ENCODE data around the gene NANS. TPM values are rescaled to one million over a fixed set of nuclear protein-coding genes. Genes with fewer than 3 reads are reported as not detected.
"Not testable (repeated sequence)": the region's sequence is repeated elsewhere in the genome, so short reads cannot be mapped to it uniquely, and the experiment has no call there.

The NANS gene
- total and polyA plus RNA-seq, 9 donors, result 30.4 to 46.3 (median 35.5) TPM

DNA sequence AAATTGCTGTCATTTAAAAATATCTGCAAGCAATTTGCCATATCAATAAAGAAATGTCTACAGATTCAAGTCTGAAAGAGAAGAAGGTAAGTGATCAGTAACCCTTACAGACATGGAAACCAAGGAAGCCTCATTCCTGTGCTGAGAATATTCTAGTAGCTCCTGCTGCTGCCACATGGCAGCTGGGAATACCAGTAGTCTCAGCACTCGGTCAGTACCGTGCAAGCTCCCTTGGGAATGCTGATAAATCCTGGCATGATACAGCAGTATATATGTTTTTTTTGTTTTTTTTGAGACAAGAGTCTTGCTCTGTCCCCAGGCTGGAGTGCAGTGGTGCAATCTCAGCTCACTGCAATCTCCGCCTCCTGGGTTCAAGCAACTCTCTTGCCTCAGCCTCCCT, 27.9 kb downstream of the NANS start:
- peaks cover 7% of the 10 kb centered on the region for H3K4me1 ChIP-seq (ENCODE audit: control insufficient read depth, insufficient read depth, low read length)
- H3K27me3 ChIP-seq (ENCODE audit: control insufficient read depth, insufficient read depth, low read length), result peaks cover 3% of the 10 kb centered on the region
- peaks cover 36% of the 10 kb centered on the region for H3K36me3 ChIP-seq (ENCODE audit: control insufficient read depth, insufficient read depth, low read length)
- H3K27ac ChIP-seq (ENCODE audit: low read length), result no peak overlapping the region
- DNase-seq, result no peak
- H3K9me3 ChIP-seq (replicated peaks; ENCODE audit: control insufficient read depth, low read depth, low read length), result no peaks in the 10 kb centered on the region
- no peak overlapping the region for H3K4me3 ChIP-seq (ENCODE audit: low read length)
- WGBS (ENCODE audit: insufficient coverage), result 37% methylated on average over 2 of the region's 3 CpGs

DNA sequence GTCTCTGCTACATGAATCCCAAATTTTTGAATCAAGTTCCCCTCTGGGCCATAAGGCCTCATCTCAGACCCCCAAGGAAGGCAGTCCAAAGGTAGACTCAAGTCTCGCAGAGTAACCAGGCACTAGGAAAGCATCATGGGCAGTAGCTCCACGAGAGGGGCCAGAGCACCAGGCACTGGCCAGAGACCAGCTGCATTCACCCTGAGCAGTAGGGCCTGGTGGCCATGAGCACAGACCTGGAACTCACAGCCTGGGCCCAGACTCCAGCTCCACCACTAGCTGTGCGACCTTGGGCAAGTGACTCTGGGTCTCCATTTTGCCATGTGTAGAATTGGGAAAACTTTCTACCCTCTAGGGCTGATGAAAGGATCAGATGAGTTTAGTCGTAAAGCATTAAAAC, 28.5 kb downstream of the NANS start:
- Histone ChIP-seq H3K36me3 (ENCODE audit: control insufficient read depth, insufficient read depth, low read length) (peaks cover 33% of the 10 kb centered on the region), H3K9me3 (replicated peaks; ENCODE audit: control insufficient read depth, low read depth, low read length) (no peaks in the 10 kb centered on the region), H3K27ac (ENCODE audit: low read length) (no peak overlapping the region), H3K4me1 (ENCODE audit: control insufficient read depth, insufficient read depth, low read length) (peaks cover 7% of the 10 kb centered on the region), H3K27me3 (ENCODE audit: control insufficient read depth, insufficient read depth, low read length) (peaks cover 6% of the 10 kb centered on the region), H3K4me3 (ENCODE audit: low read length) (no peak overlapping the region)
- 64% methylated on average over 2 of the region's 4 CpGs for WGBS (ENCODE audit: insufficient coverage)
- no peak for DNase-seq

DNA sequence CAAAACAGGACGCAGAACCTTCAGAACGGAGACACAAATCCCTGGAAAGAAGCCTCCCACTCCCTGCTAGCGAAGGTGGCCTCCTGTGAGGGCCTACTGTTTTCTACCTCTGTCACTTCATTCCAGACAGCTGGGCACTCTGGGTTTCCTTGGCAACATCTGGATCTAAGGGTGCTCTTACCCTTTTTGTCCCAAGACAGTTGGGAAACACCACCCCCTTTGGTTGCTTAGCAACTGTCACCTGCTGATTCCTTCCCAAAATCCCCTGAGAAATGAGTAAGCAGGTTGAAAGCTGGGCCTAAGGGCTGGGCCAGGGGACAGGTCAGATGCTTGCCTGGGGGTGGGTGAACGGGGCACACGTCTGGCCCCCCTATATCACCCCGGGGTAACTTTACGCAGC, 29.4 kb downstream of the NANS start:
- H3K27me3 ChIP-seq (ENCODE audit: control insufficient read depth, insufficient read depth, low read length), result peaks cover 6% of the 10 kb centered on the region
- peaks cover 7% of the 10 kb centered on the region for H3K4me1 ChIP-seq (ENCODE audit: control insufficient read depth, insufficient read depth, low read length)
- no peak overlapping the region for H3K4me3 ChIP-seq (ENCODE audit: low read length)
- DNase-seq, result no peak
- H3K9me3 ChIP-seq (replicated peaks; ENCODE audit: control insufficient read depth, low read depth, low read length), result no peaks in the 10 kb centered on the region
- peaks cover 27% of the 10 kb centered on the region for H3K36me3 ChIP-seq (ENCODE audit: control insufficient read depth, insufficient read depth, low read length)
- WGBS (ENCODE audit: insufficient coverage), result 56% methylated on average over 7 of the region's 7 CpGs
- H3K27ac ChIP-seq (ENCODE audit: low read length), result no peak overlapping the region

DNA sequence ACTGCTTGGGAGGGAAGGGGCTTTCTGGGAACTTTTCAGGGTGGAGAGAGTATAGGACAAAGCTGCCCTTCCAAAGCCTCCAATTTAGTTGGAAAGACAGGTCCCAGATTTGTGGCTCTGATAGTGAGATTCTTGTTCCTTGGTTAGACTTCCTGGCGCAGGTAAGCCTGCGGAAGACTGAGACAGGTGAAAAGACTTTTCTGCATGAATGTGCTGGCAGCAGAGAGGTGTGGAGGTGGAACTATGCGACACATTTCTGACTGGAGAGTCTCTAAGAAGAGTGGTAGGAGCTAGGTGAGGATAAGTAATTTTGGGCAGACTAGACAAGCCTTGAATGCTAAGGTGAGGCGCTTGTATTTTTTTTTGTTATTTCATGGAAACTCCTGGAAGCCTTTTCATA, 29.9 kb downstream of the NANS start:
- H3K4me3 ChIP-seq (ENCODE audit: low read length), result no peak overlapping the region
- WGBS (ENCODE audit: insufficient coverage), result 98% methylated on average over 4 of the region's 4 CpGs
- H3K36me3 ChIP-seq (ENCODE audit: control insufficient read depth, insufficient read depth, low read length), result peaks cover 22% of the 10 kb centered on the region
- no peak overlapping the region for H3K27ac ChIP-seq (ENCODE audit: low read length)
- DNase-seq, result no peak
- H3K4me1 ChIP-seq (ENCODE audit: control insufficient read depth, insufficient read depth, low read length), result peaks cover 7% of the 10 kb centered on the region
- peaks cover 6% of the 10 kb centered on the region for H3K27me3 ChIP-seq (ENCODE audit: control insufficient read depth, insufficient read depth, low read length)
- no peaks in the 10 kb centered on the region for H3K9me3 ChIP-seq (replicated peaks; ENCODE audit: control insufficient read depth, low read depth, low read length)

DNA sequence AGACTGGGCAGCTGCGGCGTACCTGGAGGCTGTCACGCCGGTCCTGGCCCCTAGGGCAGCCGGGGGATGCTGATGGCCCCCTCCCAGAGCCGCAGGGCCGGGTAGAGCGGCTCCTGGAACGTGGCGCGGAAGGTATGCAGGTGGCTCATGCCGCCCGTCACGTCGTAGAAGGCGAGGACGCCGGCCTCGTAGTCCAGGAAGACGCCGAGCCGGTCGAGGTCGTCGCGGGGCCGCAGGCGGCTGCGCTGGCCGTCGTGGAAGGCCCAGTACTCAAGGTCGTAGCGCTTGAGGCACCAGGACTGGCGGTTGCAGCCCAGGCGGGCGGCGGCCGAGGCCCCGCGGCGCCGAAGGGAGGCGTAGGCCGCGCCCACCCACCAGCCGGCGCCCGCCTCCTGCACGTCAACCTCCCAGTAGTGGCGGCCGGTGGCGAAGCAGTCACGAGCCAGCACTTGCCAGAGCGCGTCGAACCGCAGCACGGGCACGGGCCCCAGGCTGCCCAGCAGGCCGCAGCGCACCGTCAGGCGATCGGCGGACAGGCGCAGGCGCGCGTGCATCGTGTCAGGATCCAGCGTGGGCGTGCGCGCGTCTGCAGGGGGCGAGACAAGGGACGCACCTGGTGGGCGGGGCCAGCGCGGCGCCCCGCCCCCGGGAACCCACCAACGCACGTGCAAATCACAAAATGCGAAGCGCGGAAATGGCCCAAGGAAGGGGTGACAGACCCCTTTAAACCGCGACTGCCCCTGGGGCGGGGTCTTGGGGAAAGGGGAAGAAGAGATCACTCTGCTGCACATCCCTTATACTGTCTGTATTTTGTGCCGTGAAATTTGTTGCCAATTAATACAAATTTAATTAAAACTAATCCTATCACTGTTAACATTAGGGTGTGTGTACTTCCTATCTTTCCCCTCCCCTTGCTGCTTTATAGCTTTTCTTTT, 31.2 kb downstream of the NANS start:
- Histone ChIP-seq H3K27me3 (ENCODE audit: control insufficient read depth, insufficient read depth, low read length) (peaks cover 14% of the 10 kb centered on the region), H3K9me3 (replicated peaks; ENCODE audit: control insufficient read depth, low read depth, low read length) (no peaks in the 10 kb centered on the region), H3K4me1 (ENCODE audit: control insufficient read depth, insufficient read depth, low read length) (peaks cover 7% of the 10 kb centered on the region), H3K4me3 (ENCODE audit: low read length) (peak overlapping the region; percentile 15), H3K27ac (ENCODE audit: low read length) (no peak overlapping the region), H3K36me3 (ENCODE audit: control insufficient read depth, insufficient read depth, low read length) (peaks cover 10% of the 10 kb centered on the region)
- 5% methylated on average over 85 of the region's 92 CpGs for WGBS (ENCODE audit: insufficient coverage)
- DNase-seq, result peak; percentile 62

DNA sequence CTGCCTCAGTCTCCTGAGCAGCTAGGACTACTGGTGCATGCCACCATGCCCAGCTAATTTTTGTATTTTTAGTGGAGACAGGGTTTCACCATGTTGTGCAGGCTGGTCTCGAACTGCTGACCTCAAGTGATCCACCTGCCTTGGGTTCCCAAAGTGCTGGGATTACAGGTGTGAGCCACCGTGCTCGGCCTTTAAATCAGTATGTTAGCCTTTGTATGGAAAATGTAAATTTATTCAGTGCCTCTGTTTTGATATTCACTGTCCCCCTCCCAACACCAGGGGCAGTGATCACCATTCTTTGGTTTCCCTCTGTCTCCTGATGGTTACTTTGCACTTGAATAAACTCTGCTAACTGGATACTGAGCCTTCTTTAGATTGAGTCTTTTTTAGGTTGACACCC, 34.1 kb downstream of the NANS start:
- peaks cover 14% of the 10 kb centered on the region for H3K27me3 ChIP-seq (ENCODE audit: control insufficient read depth, insufficient read depth, low read length)
- H3K36me3 ChIP-seq (ENCODE audit: control insufficient read depth, insufficient read depth, low read length), result not testable (repeated sequence)
- WGBS (ENCODE audit: insufficient coverage), result no CpG with 5 or more reads among the region's 3 CpGs

DNA sequence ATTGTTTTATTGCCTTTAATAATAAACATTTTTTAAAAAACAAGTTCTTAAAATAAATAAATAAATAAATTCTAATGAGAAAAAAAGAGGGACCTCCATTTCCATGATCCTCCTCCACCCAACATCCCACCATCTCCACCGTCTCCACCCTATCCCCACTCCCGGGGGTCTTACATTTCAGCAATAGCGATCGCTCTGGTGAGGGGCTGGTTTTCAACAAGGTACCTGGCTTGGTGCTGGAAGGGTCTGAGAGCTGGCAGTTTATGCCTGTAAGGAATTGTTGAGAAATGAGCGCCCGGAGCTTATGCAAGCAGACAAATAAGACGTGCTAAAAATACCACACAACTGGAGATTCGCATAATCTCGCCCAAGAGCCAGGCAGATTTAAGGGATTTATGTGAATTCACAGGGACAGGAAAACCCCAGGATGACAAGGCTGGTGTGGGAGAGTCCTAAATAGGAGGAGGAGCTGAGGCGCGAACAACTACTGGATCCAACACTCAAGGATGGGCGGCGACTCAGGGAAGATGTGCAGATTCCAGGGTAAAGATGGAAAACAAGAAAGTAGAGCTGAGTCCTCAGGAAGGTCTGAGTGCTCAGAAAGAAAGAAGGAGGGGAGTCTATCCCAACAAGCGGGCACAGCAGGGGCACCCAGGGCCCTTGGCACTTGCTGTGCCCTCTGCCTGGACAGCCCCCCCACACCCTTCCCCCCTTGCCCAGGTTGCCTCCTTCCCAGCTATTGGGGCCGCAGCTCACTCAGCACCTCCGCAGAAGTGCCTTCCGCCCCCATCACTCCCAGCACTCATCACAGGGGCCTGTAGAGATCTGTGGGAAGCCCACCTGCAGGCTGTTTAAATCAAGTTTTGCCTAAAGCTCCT, 35.4 kb downstream of the NANS start:
- Histone ChIP-seq H3K36me3 (ENCODE audit: control insufficient read depth, insufficient read depth, low read length) (no peaks in the 10 kb centered on the region), H3K9me3 (replicated peaks; ENCODE audit: control insufficient read depth, low read depth, low read length) (no peaks in the 10 kb centered on the region), H3K27me3 (ENCODE audit: control insufficient read depth, insufficient read depth, low read length) (peaks cover 14% of the 10 kb centered on the region), H3K4me1 (ENCODE audit: control insufficient read depth, insufficient read depth, low read length) (peaks cover 7% of the 10 kb centered on the region), H3K27ac (ENCODE audit: low read length) (no peak overlapping the region), H3K4me3 (ENCODE audit: low read length) (no peak overlapping the region)
- 36% methylated on average over 6 of the region's 17 CpGs for WGBS (ENCODE audit: insufficient coverage)
- no peak for DNase-seq

More for the DNA sequence above, 34.1 kb downstream of the NANS start:
- not testable (repeated sequence) for H3K9me3 ChIP-seq (replicated peaks; ENCODE audit: control insufficient read depth, low read depth, low read length); H3K27ac ChIP-seq (ENCODE audit: low read length); DNase-seq; H3K4me3 ChIP-seq (ENCODE audit: low read length); H3K4me1 ChIP-seq (ENCODE audit: control insufficient read depth, insufficient read depth, low read length)

DNA sequence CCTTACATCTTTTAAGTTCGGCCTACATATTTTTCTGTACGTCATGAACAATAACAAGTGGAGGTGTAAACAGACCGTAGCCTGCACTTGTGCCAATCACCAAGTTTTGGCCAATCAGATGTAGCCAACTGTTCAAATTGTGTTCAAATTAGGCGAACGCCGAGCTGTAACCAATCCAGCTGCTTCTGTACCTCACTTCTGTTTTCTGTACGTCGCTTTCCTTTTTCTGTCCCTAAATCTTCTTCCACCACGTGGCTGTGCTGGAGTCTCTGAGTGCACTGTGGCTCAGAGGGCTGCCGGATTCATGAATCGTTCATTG, 36.0 kb downstream of the NANS start:
- Histone ChIP-seq H3K9me3 (replicated peaks; ENCODE audit: control insufficient read depth, low read depth, low read length) (no peaks in the 10 kb centered on the region), H3K27ac (ENCODE audit: low read length) (no peak overlapping the region), H3K4me1 (ENCODE audit: control insufficient read depth, insufficient read depth, low read length) (peaks cover 3% of the 10 kb centered on the region), H3K36me3 (ENCODE audit: control insufficient read depth, insufficient read depth, low read length) (no peaks in the 10 kb centered on the region), H3K4me3 (ENCODE audit: low read length) (no peak overlapping the region), H3K27me3 (ENCODE audit: control insufficient read depth, insufficient read depth, low read length) (peaks cover 14% of the 10 kb centered on the region)
- no peak for DNase-seq
- 52% methylated on average over 6 of the region's 11 CpGs for WGBS (ENCODE audit: insufficient coverage)

DNA sequence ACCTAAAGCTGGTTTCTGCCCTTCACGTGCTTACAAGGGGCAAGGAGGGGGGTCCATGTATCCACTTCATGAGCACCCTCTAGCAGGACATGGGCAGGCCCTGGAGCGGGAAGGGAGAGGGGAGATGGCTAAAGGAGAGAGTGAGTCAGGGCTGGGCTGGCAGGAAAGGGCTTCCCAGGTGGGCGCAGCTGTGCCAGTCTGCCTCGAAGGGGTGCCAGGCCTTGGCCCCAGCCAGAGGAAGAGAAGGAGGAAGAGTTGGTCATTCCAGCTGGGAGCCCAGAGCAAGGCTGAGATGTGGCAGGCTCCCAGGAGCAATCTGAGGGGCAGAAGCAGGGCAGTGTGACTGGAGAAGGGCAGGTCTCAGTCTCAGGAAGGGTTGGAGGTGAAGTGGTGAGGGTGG, 37.8 kb downstream of the NANS start:
- DNase-seq, result no peak
- Histone ChIP-seq H3K27ac (ENCODE audit: low read length) (no peak overlapping the region), H3K4me1 (ENCODE audit: control insufficient read depth, insufficient read depth, low read length) (no peaks in the 10 kb centered on the region), H3K36me3 (ENCODE audit: control insufficient read depth, insufficient read depth, low read length) (no peaks in the 10 kb centered on the region), H3K27me3 (ENCODE audit: control insufficient read depth, insufficient read depth, low read length) (peaks cover 10% of the 10 kb centered on the region), H3K9me3 (replicated peaks; ENCODE audit: control insufficient read depth, low read depth, low read length) (no peaks in the 10 kb centered on the region), H3K4me3 (ENCODE audit: low read length) (no peak overlapping the region)
- 83% methylated on average over 4 of the region's 4 CpGs for WGBS (ENCODE audit: insufficient coverage)

DNA sequence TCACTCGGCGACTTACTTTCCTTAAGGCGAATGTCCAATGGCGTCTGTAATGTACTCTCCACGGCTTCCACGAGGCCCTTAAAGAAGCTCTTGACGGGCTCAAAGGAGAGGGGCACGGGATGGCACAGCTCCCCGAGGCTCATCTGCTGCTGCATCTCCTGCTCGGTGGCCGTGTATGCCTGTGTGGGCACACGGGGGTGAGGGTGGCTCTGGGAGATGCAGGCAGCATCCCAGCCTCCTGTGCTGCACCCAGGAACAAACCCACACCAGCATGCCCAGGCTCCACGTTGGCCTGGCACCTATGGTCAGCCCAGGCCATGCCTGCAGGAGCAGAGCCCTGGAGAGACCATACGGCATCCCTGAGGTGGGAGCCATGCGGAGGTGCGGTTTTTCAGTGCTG, 38.3 kb downstream of the NANS start:
- Histone ChIP-seq H3K9me3 (replicated peaks; ENCODE audit: control insufficient read depth, low read depth, low read length) (no peaks in the 10 kb centered on the region), H3K27me3 (ENCODE audit: control insufficient read depth, insufficient read depth, low read length) (peaks cover 7% of the 10 kb centered on the region), H3K27ac (ENCODE audit: low read length) (no peak overlapping the region), H3K36me3 (ENCODE audit: control insufficient read depth, insufficient read depth, low read length) (no peaks in the 10 kb centered on the region), H3K4me3 (ENCODE audit: low read length) (no peak overlapping the region), H3K4me1 (ENCODE audit: control insufficient read depth, insufficient read depth, low read length) (no peaks in the 10 kb centered on the region)
- 86% methylated on average over 15 of the region's 16 CpGs for WGBS (ENCODE audit: insufficient coverage)
- no peak for DNase-seq

Measured in muscle of leg (tissue), 11 donors.